Osteoblast (primary cell): ENCODE results near the gene TSPYL4. TPM values are rescaled to one million over a fixed set of nuclear protein-coding genes. Genes with fewer than 3 reads are reported as not detected.

Experiments used
- DNase-seq: peaks from one replicate; pipeline ENCODE4 v3.0.0; 2011; ENCODE audit warnings: low spot score, mixed read lengths; ENCODE audit not compliant: insufficient read length; ENCODE audit errors: missing footprints
- H2AFZ ChIP-seq: 2 replicates; pipeline ENCODE4 v1.6.0; 2011; ENCODE audit warnings: mild to moderate bottlenecking, low read length
- H3K27ac ChIP-seq: 2 replicates; pipeline ENCODE4 v1.5.1; 2011; ENCODE audit warnings: mild to moderate bottlenecking, low read depth, low read length, moderate library complexity
- H3K27me3 ChIP-seq: 2 replicates; pipeline ENCODE4 v1.6.0; 2012; ENCODE audit warnings: mild to moderate bottlenecking, control low read depth, inconsistent platforms, low read length, moderate library complexity; ENCODE audit not compliant: insufficient read depth
- H3K36me3 ChIP-seq: 2 replicates; pipeline ENCODE4 v1.5.1; 2011; ENCODE audit warnings: mild to moderate bottlenecking, low read length, control low read depth, moderate library complexity; ENCODE audit not compliant: insufficient read depth
- H3K4me1 ChIP-seq: 2 replicates; pipeline ENCODE4 v1.5.1; 2011; ENCODE audit warnings: mild to moderate bottlenecking, low read length, control low read depth, moderate library complexity; ENCODE audit not compliant: insufficient read depth
- H3K4me2 ChIP-seq: 2 replicates; pipeline ENCODE4 v1.6.0; 2011; ENCODE audit warnings: mild to moderate bottlenecking, low read length; ENCODE audit not compliant: insufficient read depth
- H3K4me3 ChIP-seq: fragments of 200-600 bp; sonication (generic); 3 replicates; pipeline ENCODE4 v1.5.1; 2012; ENCODE audit warnings: mild to moderate bottlenecking, low read length, inconsistent platforms; ENCODE audit not compliant: insufficient read depth
- H3K79me2 ChIP-seq: 2 replicates; pipeline ENCODE4 v1.6.0; 2012; ENCODE audit warnings: mild to moderate bottlenecking, low read length, control low read depth, inconsistent platforms; ENCODE audit not compliant: insufficient read depth
- H3K9me3 ChIP-seq: 2 replicates; pipeline ENCODE4 v1.5.1; 2011; ENCODE audit warnings: low read depth, low read length, control low read depth
- H4K20me1 ChIP-seq: 2 replicates; pipeline ENCODE4 v1.6.0; 2012; ENCODE audit warnings: mild to moderate bottlenecking, low read length, control low read depth; ENCODE audit not compliant: insufficient read depth
- total RNA-seq: library from RNA; depleted of rRNA; stranded (reverse); fragments of >200 nt; gene quantifications from 2 replicates; pipeline ENCODE4 v1.2.3, GENCODE V29; 2012
- TF ChIP-seq, protein P1 (sequence below): IDR thresholded peaks from 2 replicates; pipeline ENCODE4 v1.5.1; 2011; ENCODE audit warnings: mild to moderate bottlenecking, low read depth, low read length, moderate library complexity; ENCODE audit errors: extremely low read depth

The TSPYL4 gene
- total RNA-seq, 1 donor = 24.6 TPM

GRCh38 chr6:116298273-116298672 is 44.4 kb upstream of the TSPYL4 start:
- H3K9me3 ChIP-seq = peaks cover 2% of the 10 kb centered on the region
- H3K4me1 ChIP-seq = no peaks in the 10 kb centered on the region
- no peaks in the 10 kb centered on the region for H3K27me3 ChIP-seq
- TF ChIP-seq, protein P1, sequence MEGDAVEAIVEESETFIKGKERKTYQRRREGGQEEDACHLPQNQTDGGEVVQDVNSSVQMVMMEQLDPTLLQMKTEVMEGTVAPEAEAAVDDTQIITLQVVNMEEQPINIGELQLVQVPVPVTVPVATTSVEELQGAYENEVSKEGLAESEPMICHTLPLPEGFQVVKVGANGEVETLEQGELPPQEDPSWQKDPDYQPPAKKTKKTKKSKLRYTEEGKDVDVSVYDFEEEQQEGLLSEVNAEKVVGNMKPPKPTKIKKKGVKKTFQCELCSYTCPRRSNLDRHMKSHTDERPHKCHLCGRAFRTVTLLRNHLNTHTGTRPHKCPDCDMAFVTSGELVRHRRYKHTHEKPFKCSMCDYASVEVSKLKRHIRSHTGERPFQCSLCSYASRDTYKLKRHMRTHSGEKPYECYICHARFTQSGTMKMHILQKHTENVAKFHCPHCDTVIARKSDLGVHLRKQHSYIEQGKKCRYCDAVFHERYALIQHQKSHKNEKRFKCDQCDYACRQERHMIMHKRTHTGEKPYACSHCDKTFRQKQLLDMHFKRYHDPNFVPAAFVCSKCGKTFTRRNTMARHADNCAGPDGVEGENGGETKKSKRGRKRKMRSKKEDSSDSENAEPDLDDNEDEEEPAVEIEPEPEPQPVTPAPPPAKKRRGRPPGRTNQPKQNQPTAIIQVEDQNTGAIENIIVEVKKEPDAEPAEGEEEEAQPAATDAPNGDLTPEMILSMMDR = no peak
- DNase-seq = no peak
- no peak overlapping the region for H3K4me2 ChIP-seq
- H2AFZ ChIP-seq = no peak overlapping the region
- no peak overlapping the region for H3K4me3 ChIP-seq
- no peaks in the 10 kb centered on the region for H3K36me3 ChIP-seq
- H3K79me2 ChIP-seq = no peaks in the 10 kb centered on the region
- no peak overlapping the region for H3K27ac ChIP-seq
- H4K20me1 ChIP-seq = no peaks in the 10 kb centered on the region

- DNase-seq = no peak
- Histone ChIP-seq H4K20me1 (no peaks in the 10 kb centered on the region), H3K4me3 (no peak overlapping the region), H3K79me2 (no peaks in the 10 kb centered on the region), H3K36me3 (no peaks in the 10 kb centered on the region), H3K27ac (no peak overlapping the region), H2AFZ (no peak overlapping the region), H3K4me2 (no peak overlapping the region), H3K4me1 (peaks cover 8% of the 10 kb centered on the region), H3K27me3 (no peaks in the 10 kb centered on the region), H3K9me3 (no peaks in the 10 kb centered on the region)
- TF ChIP-seq, protein P1 = no peak
Measured at GRCh38 chr6:116292553-116292952, 38.7 kb upstream of the TSPYL4 start.

GRCh38 chr6:116291701-116292396 is 38.0 kb upstream of the TSPYL4 start:
- no peak overlapping the region for H3K4me3 ChIP-seq
- H3K79me2 ChIP-seq = no peaks in the 10 kb centered on the region
- no peaks in the 10 kb centered on the region for H3K27me3 ChIP-seq
- TF ChIP-seq, protein P1 = no peak
- DNase-seq = no peak
- H3K36me3 ChIP-seq = no peaks in the 10 kb centered on the region
- H3K4me2 ChIP-seq = peak overlapping the region; percentile 30
- H4K20me1 ChIP-seq = no peaks in the 10 kb centered on the region
- H3K4me1 ChIP-seq = peaks cover 8% of the 10 kb centered on the region
- H2AFZ ChIP-seq = no peak overlapping the region
- no peaks in the 10 kb centered on the region for H3K9me3 ChIP-seq
- no peak overlapping the region for H3K27ac ChIP-seq

- TF ChIP-seq, protein P1 = no peak
- Histone ChIP-seq H4K20me1 (no peaks in the 10 kb centered on the region), H3K27ac (no peak overlapping the region), H2AFZ (no peak overlapping the region), H3K79me2 (no peaks in the 10 kb centered on the region), H3K4me1 (peaks cover 8% of the 10 kb centered on the region), H3K27me3 (no peaks in the 10 kb centered on the region), H3K4me2 (no peak overlapping the region), H3K9me3 (no peaks in the 10 kb centered on the region), H3K36me3 (no peaks in the 10 kb centered on the region), H3K4me3 (no peak overlapping the region)
- DNase-seq = no peak
Measured at GRCh38 chr6:116290799-116291198, 36.9 kb upstream of the TSPYL4 start.
